IPS-20b (cell line): Measurements from ENCODE around the gene KLHL3.

Experiments used
- H3K27ac ChIP-seq: one replicate; pipeline ENCODE4 v1.5.1; 2013; ENCODE audit warnings: low read length
- H3K27me3 ChIP-seq: 2 replicates; pipeline ENCODE4 v1.6.1; 2013; ENCODE audit warnings: mild to moderate bottlenecking, low read length, inconsistent platforms; ENCODE audit not compliant: insufficient read depth
- H3K36me3 ChIP-seq: 2 replicates; pipeline ENCODE4 v1.6.1; 2013; ENCODE audit warnings: low read depth, mild to moderate bottlenecking, inconsistent platforms, low read length, moderate library complexity; ENCODE audit not compliant: insufficient read depth
- H3K4me1 ChIP-seq: 2 replicates; pipeline ENCODE4 v1.6.1; 2013; ENCODE audit warnings: mild to moderate bottlenecking, control low read depth, inconsistent platforms, low read length, moderate library complexity; ENCODE audit not compliant: insufficient read depth
- H3K4me3 ChIP-seq: 2 replicates; pipeline ENCODE4 v1.5.1; 2013; ENCODE audit warnings: mild to moderate bottlenecking, low read length, inconsistent platforms
- H3K9ac ChIP-seq: 2 replicates; pipeline ENCODE4 v1.6.1; 2013; ENCODE audit warnings: low read depth, mild to moderate bottlenecking, inconsistent platforms, low read length, moderate library complexity
- H3K9me3 ChIP-seq: 2 replicates; pipeline ENCODE4 v1.6.1; 2013; ENCODE audit warnings: mild to moderate bottlenecking, low read depth, low read length, inconsistent platforms; ENCODE audit not compliant: insufficient read depth

KLHL3 gene

GRCh38 chr5:137627293-137627692 lies 108.6 kb downstream of the KLHL3 start:
- Histone ChIP-seq H3K36me3 (no peaks in the 10 kb centered on the region; the same call in 1 of the 2 replicates), H3K9me3 (no peaks in the 10 kb centered on the region), H3K4me3 (no peak overlapping the region), H3K27ac (no peak overlapping the region), H3K4me1 (peaks cover 7% of the 10 kb centered on the region; the same call in 1 of the 2 replicates), H3K27me3 (no peaks in the 10 kb centered on the region), H3K9ac (no peak overlapping the region)

GRCh38 chr5:137624786-137625349 lies 111.0 kb downstream of the KLHL3 start:
- Histone ChIP-seq H3K9me3 (no peaks in the 10 kb centered on the region), H3K9ac (no peak overlapping the region), H3K4me3 (no peak overlapping the region), H3K36me3 (peaks cover 4% of the 10 kb centered on the region; the same call in 1 of the 2 replicates), H3K27me3 (no peaks in the 10 kb centered on the region), H3K4me1 (peaks cover 3% of the 10 kb centered on the region; the same call in 1 of the 2 replicates), H3K27ac (no peak overlapping the region)

GRCh38 chr5:137622850-137623249 lies 113.0 kb downstream of the KLHL3 start:
- Histone ChIP-seq H3K27me3 (no peaks in the 10 kb centered on the region), H3K27ac (no peak overlapping the region), H3K4me1 (no peaks in the 10 kb centered on the region), H3K9ac (no peak overlapping the region), H3K4me3 (no peak overlapping the region), H3K9me3 (no peaks in the 10 kb centered on the region), H3K36me3 (peaks cover 4% of the 10 kb centered on the region; the same call in 1 of the 2 replicates)

GRCh38 chr5:137621861-137622823 lies 113.7 kb downstream of the KLHL3 start:
- no peaks in the 10 kb centered on the region for H3K4me1 ChIP-seq
- H3K27ac ChIP-seq: no peak overlapping the region
- H3K9ac ChIP-seq: no peak overlapping the region
- H3K9me3 ChIP-seq: no peaks in the 10 kb centered on the region
- no peaks in the 10 kb centered on the region for H3K27me3 ChIP-seq
- no peak overlapping the region for H3K4me3 ChIP-seq
- H3K36me3 ChIP-seq: peaks cover 4% of the 10 kb centered on the region; the same call in 1 of the 2 replicates

- no peaks in the 10 kb centered on the region for H3K4me1 ChIP-seq
- no peaks in the 10 kb centered on the region for H3K9me3 ChIP-seq
- no peaks in the 10 kb centered on the region for H3K27me3 ChIP-seq
- H3K36me3 ChIP-seq: peaks cover 4% of the 10 kb centered on the region; the same call in 1 of the 2 replicates
- no peak overlapping the region for H3K4me3 ChIP-seq
- H3K27ac ChIP-seq: no peak overlapping the region
- no peak overlapping the region for H3K9ac ChIP-seq
Observed at GRCh38 chr5:137621306-137621705, 114.6 kb downstream of the KLHL3 start.

- no peaks in the 10 kb centered on the region for H3K27me3 ChIP-seq
- H3K4me1 ChIP-seq: no peaks in the 10 kb centered on the region
- H3K36me3 ChIP-seq: peaks cover 4% of the 10 kb centered on the region; the same call in 1 of the 2 replicates
- no peak overlapping the region for H3K4me3 ChIP-seq
- H3K9me3 ChIP-seq: no peaks in the 10 kb centered on the region
- H3K27ac ChIP-seq: no peak overlapping the region
- no peak overlapping the region for H3K9ac ChIP-seq
Observed at GRCh38 chr5:137619191-137619870, 116.6 kb downstream of the KLHL3 start.

GRCh38 chr5:137618476-137618875 lies 117.4 kb downstream of the KLHL3 start:
- Histone ChIP-seq H3K4me3 (no peak overlapping the region), H3K9me3 (no peaks in the 10 kb centered on the region), H3K36me3 (peaks cover 4% of the 10 kb centered on the region; the same call in 1 of the 2 replicates), H3K4me1 (no peaks in the 10 kb centered on the region), H3K9ac (no peak overlapping the region), H3K27me3 (no peaks in the 10 kb centered on the region), H3K27ac (no peak overlapping the region)

GRCh38 chr5:137617528-137618205 lies 118.2 kb downstream of the KLHL3 start:
- no peaks in the 10 kb centered on the region for H3K27me3 ChIP-seq
- peaks cover 4% of the 10 kb centered on the region; the same call in 1 of the 2 replicates for H3K36me3 ChIP-seq

GRCh38 chr5:137616046-137616445 lies 119.8 kb downstream of the KLHL3 start:
- Histone ChIP-seq H3K4me1 (no peaks in the 10 kb centered on the region), H3K4me3 (no peak overlapping the region), H3K9me3 (no peaks in the 10 kb centered on the region), H3K27ac (no peak overlapping the region), H3K36me3 (no peaks in the 10 kb centered on the region), H3K9ac (no peak overlapping the region), H3K27me3 (no peaks in the 10 kb centered on the region)

More at GRCh38 chr5:137617528-137618205, 118.2 kb downstream of the KLHL3 start:
- Histone ChIP-seq H3K4me3 (no peak overlapping the region), H3K4me1 (no peaks in the 10 kb centered on the region), H3K9ac (no peak overlapping the region), H3K27ac (no peak overlapping the region), H3K9me3 (no peaks in the 10 kb centered on the region)

- Histone ChIP-seq H3K27me3 (no peaks in the 10 kb centered on the region), H3K9me3 (no peaks in the 10 kb centered on the region), H3K4me3 (no peak overlapping the region), H3K9ac (no peak overlapping the region), H3K27ac (no peak overlapping the region), H3K36me3 (no peaks in the 10 kb centered on the region), H3K4me1 (no peaks in the 10 kb centered on the region)
Observed at GRCh38 chr5:137615171-137615775, 120.6 kb downstream of the KLHL3 start.
